Endothelial cell of umbilical vein (primary cell): ENCODE results near the gene GJB4. TPM values are rescaled to one million over a fixed set of nuclear protein-coding genes. Genes with fewer than 3 reads are reported as not detected.
A peak's percentile ranks its signal among the peaks of the same experiment; 100 is the strongest.

ENCODE experiments used
- BruUV-seq: library from RNA; stranded (reverse); fragments of 400-500 nt; replicated peaks from 2 replicates; lab custom pipeline; 2021; lab: Mats Ljungman, UMichigan
- CTCF ChIA-PET: fragments of 300-600, 350-600 bp; sonication (Branson Sonifier 250); formaldehyde crosslinking; loops from one replicate; lab custom pipeline; 2021; ENCODE audit warnings: antibody characterized with exemption, inconsistent platforms; lab: Charles Lee
- POLR2A ChIA-PET: fragments of 300-600, 350-600 bp; sonication (Branson Sonifier 250); formaldehyde crosslinking; loops from one replicate; lab custom pipeline; 2021; ENCODE audit warnings: antibody characterized with exemption, inconsistent platforms; lab: Charles Lee
- DNase-seq: peaks from one replicate; pipeline ENCODE4 v3.0.0-alpha.2; 2011; ENCODE audit warnings: low read depth, low spot score
- FAIRE-seq: peaks from 2 replicates; lab custom pipeline; 2011; peaks lifted over from hg19 to GRCh38; lab: Jason Lieb, UNC
- H2AFZ ChIP-seq: 2 replicates; pipeline ENCODE4 v1.6.0; 2012; ENCODE audit warnings: low read depth, low read length, control low read depth, inconsistent platforms
- H3K27ac ChIP-seq: 2 replicates; pipeline ENCODE4 v1.5.1; 2011; ENCODE audit warnings: low read depth, mild to moderate bottlenecking, control low read depth, low read length, moderate library complexity; ENCODE audit not compliant: insufficient read depth
- H3K27me3 ChIP-seq, 2 experiments: 2 replicates each; pipeline versions ENCODE4 v1.6.0 to v1.6.1; 2011; ENCODE audit warnings: low read length in 2 of 2, mixed read lengths in 1 of 2; ENCODE audit not compliant: control insufficient read depth in 2 of 2, insufficient read depth in 2 of 2
- H3K36me3 ChIP-seq, 2 experiments: 2 replicates in 1 of 2; 3 replicates in 1 of 2; pipeline ENCODE4 v1.5.1; 2011; ENCODE audit warnings: low read length in 2 of 2, mild to moderate bottlenecking in 1 of 2, moderate library complexity in 1 of 2; ENCODE audit not compliant: control insufficient read depth in 2 of 2, insufficient read depth in 2 of 2; ENCODE audit errors: extremely low read depth in 1 of 2
- H3K4me1 ChIP-seq: 3 replicates; pipeline ENCODE4 v1.5.1; 2011; ENCODE audit warnings: mild to moderate bottlenecking, low read length; ENCODE audit not compliant: control insufficient read depth, insufficient read depth; ENCODE audit errors: extremely low read depth
- H3K4me2 ChIP-seq: 2 replicates; pipeline ENCODE4 v1.6.1; 2011; ENCODE audit warnings: low read length, control low read depth, mixed read lengths; ENCODE audit not compliant: insufficient read depth
- H3K4me3 ChIP-seq, 3 experiments: fragments of 200-600 bp in 1 of 3; sonication (generic), shearing (Covaris generic) in 1 of 3; replicated peaks in 1 of 3; 2 replicates each; pipeline ENCODE4 v1.5.1; 2011 to 2016; ENCODE audit warnings: control low read depth in 3 of 3, low read length in 3 of 3, mild to moderate bottlenecking in 2 of 3, inconsistent platforms in 1 of 3, low read depth in 1 of 3, moderate library complexity in 1 of 3; ENCODE audit not compliant: insufficient read depth in 1 of 3
- H3K79me2 ChIP-seq: 2 replicates; pipeline ENCODE4 v1.6.0; 2012; ENCODE audit warnings: low read length, inconsistent platforms; ENCODE audit not compliant: control insufficient read depth, insufficient read depth
- H3K9ac ChIP-seq: replicated peaks from 2 replicates; pipeline ENCODE3; 2011; ENCODE audit warnings: low read length, control low read depth; ENCODE audit not compliant: insufficient read depth; ENCODE audit errors: extremely low read depth
- H3K9me1 ChIP-seq: replicated peaks from 3 replicates; pipeline ENCODE4 v1.6.0; 2011; ENCODE audit warnings: mild to moderate bottlenecking, low read length; ENCODE audit not compliant: control insufficient read depth, insufficient read depth; ENCODE audit errors: extremely low read depth
- H3K9me3 ChIP-seq: replicated peaks from 2 replicates; pipeline ENCODE4 v1.5.1; 2012; ENCODE audit warnings: low read length, inconsistent platforms; ENCODE audit not compliant: control insufficient read depth, insufficient read depth
- H4K20me1 ChIP-seq: replicated peaks from 2 replicates; pipeline ENCODE3; 2011; ENCODE audit warnings: mild to moderate bottlenecking, low read length; ENCODE audit not compliant: control insufficient read depth, insufficient read depth; ENCODE audit errors: extremely low read depth
- EZH2 ChIP-seq: IDR thresholded peaks from 2 replicates; pipeline ENCODE4 v1.6.1; 2012; ENCODE audit warnings: borderline replicate concordance, low read depth, mild to moderate bottlenecking, moderate library complexity, low read length, inconsistent platforms; ENCODE audit not compliant: severe bottlenecking
- GATA2 ChIP-seq: IDR thresholded peaks from 2 replicates; pipeline ENCODE4 v1.7.0; 2011; ENCODE audit warnings: low read depth, mild to moderate bottlenecking, moderate library complexity, mixed read lengths, low read length; ENCODE audit not compliant: insufficient read length, insufficient read depth
- MAX ChIP-seq: IDR thresholded peaks from 2 replicates; pipeline ENCODE4 v1.6.1; 2011; ENCODE audit not compliant: insufficient read depth, insufficient read length
- POLR2A ChIP-seq: IDR thresholded peaks from 2 replicates; pipeline ENCODE4 v1.6.1; 2012; ENCODE audit warnings: low read depth, mild to moderate bottlenecking, control low read depth, low read length
- POLR2AphosphoS5 ChIP-seq: IDR thresholded peaks from 2 replicates; pipeline ENCODE4 v1.6.1; 2012; ENCODE audit warnings: low read depth, mild to moderate bottlenecking, control low read depth, low read length, moderate library complexity; ENCODE audit not compliant: insufficient read depth
- dilution Hi-C: fragments of 300-500 bp; cut with MboI; formaldehyde crosslinking; loops from one replicate; pipeline ENCODE4 v1.15.0; 2019; ENCODE audit warnings: low sequenced_read_pairs; ENCODE audit not compliant: extremely low pct_ligation_motif_present
- intact Hi-C: fragments of 100-400 bp; cut with micrococcal nuclease; formaldehyde crosslinking; loops from one replicate; pipeline ENCODE4 v1.10.0; 2022
- polyA plus RNA-seq, 4 experiments: library from polyadenylated mRNA; depleted of rRNA in 3 of 4; stranded (reverse) in 3 of 4; unstranded in 1 of 4; fragments of >200 nt; gene quantifications; 2 replicates each; pipeline versions ENCODE4 v1.2.1 to v1.2.3, GENCODE V29; 2011 to 2012; ENCODE audit warnings: missing spikeins in 1 of 4
- total RNA-seq: library from RNA; stranded (reverse); gene quantifications from 2 replicates; pipeline ENCODE4 v1.2.3, GENCODE V29; 2021

GJB4 gene
- total and polyA plus RNA-seq, 2 donors (not counting 3 experiments of a cell fraction or from before 2014, with no cell fraction given), result not detected

GRCh38 chr1:34792424-34792823 is 32.9 kb downstream of the GJB4 start:
- DNase-seq, result no peak
- H3K4me3 ChIP-seq, result peak overlapping the region in 1 of 3 experiments; percentile 52
- no peaks in the 10 kb centered on the region for H3K4me1 ChIP-seq
- H3K4me2 ChIP-seq, result no peak overlapping the region
- H3K79me2 ChIP-seq, result no peaks in the 10 kb centered on the region
- ChIA-PET POLR2A (no interaction called here), CTCF (interaction anchor here (1.2 to 2.5 kb wide), 2 partner anchors 12 to 60 kb away, joined by 3 to 9 read pairs; no protein-coding TSS in a partner anchor)
- peaks cover 31 to 36% of the 10 kb centered on the region in 2 experiments for H3K27me3 ChIP-seq
- no peak overlapping the region for H3K9ac ChIP-seq
- no peaks in the 10 kb centered on the region for H3K9me1 ChIP-seq
- no peak overlapping the region for H3K27ac ChIP-seq
- TF ChIP-seq POLR2AphosphoS5 (no peak), MAX (no peak), GATA2 (no peak)
- H3K36me3 ChIP-seq, result peaks cover 0 to 15% of the 10 kb centered on the region in 2 experiments
- no peak for FAIRE-seq
- H2AFZ ChIP-seq, result no peak overlapping the region
- dilution Hi-C loops, result no loop called here
- H4K20me1 ChIP-seq, result no peaks in the 10 kb centered on the region
- intact Hi-C loops, result no loop called here
- no TSS peak for BruUV-seq
- no peaks in the 10 kb centered on the region for H3K9me3 ChIP-seq

DNA sequence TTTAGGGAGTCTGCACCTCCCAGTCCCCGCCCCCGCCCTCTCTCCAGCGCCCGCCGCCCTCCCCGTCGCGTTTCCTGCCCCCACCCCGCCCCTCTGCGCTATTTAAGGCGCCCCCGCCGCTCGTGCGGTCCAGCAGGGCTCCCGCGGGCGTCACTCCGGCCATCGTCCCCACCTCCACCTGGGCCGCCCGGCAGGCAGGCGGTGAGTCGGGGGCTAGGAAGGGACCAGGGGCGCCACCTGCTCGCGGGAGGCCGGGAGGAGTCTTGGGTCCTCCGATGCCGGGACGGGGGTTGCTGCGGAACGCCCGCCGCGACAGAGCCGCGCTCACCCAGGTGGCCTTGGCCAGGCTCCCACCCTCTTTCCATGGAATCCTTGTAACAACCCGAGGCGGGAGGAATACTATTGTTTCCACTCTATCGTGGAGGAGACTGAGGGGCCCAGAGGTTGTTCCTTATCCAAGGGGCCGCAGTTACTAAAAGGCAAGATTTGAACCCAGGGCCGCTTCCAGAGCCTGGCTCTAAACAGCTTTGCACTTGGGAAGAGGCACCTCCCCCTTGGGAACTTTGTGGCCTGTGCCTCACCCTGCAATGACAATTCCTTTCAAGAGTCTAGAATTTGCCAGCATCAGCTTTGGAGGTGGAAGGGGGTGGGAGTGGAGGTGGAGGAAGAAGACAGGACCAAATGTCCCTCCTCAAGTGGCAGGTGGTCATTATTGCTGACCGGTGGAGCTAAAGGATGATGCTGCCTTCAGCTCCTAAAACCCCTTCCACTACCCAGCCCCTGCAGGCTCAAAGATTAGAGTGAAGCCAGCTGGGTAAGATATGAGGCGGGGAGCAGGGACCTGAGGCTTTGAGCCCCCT is 33.6 kb downstream of the GJB4 start, which contains the start of gene GJA4:
Gene GJA4, plus strand, starts transcription at position 132 of the 860 bp plus-strand sequence. CDS start 1,215 bp downstream, outside the sequence.
- intact Hi-C loops (no loop called here), dilution Hi-C loops (no loop called here)
- no peak within 1 kb of the TSS for H3K4me2 ChIP-seq
- peaks cover 0 to 15% of the 10 kb centered on the region in 2 experiments for H3K36me3 ChIP-seq
- no peaks in the 10 kb centered on the region for H3K79me2 ChIP-seq
- DNase-seq, result peak; percentile 22
- H3K27me3 ChIP-seq, result peaks cover 34 to 36% of the 10 kb centered on the region in 2 experiments
- no peaks in the 10 kb centered on the region for H3K4me1 ChIP-seq
- H3K27ac ChIP-seq, result no peak within 1 kb of the TSS
- ChIA-PET POLR2A (no interaction called here), CTCF (interaction anchor here (0.8 to 2.5 kb wide), 2 partner anchors 59 to 60 kb away, joined by 4 to 9 read pairs; no protein-coding TSS in a partner anchor)
- TSS peak; percentile 57 for BruUV-seq
- no peak for FAIRE-seq
- peak within 1 kb of the TSS in 1 of 3 experiments; percentile 52 for H3K4me3 ChIP-seq
- H4K20me1 ChIP-seq, result no peaks in the 10 kb centered on the region
- H3K9me1 ChIP-seq, result no peaks in the 10 kb centered on the region
- no peak within 1 kb of the TSS for H2AFZ ChIP-seq
- TF ChIP-seq EZH2 (peak; percentile 82), POLR2A (no peak)
- H3K9me3 ChIP-seq, result no peaks in the 10 kb centered on the region
- no peak within 1 kb of the TSS for H3K9ac ChIP-seq
